Sigmoid colon (tissue), 7 donors: ENCODE data around the gene RELB. TPM values are rescaled to one million over a fixed set of nuclear protein-coding genes. Genes with fewer than 3 reads are reported as not detected.
A peak's percentile ranks its signal among the peaks of the same experiment; 100 is the strongest.

Source experiments
- DNase-seq: peaks from one replicate; pipeline ENCODE4 v3.0.0-alpha.2; 2019
- H3K27ac ChIP-seq, 4 donors: fragments of 200-600 bp; sonication (generic); one replicate each; pipeline ENCODE4 v1.5.1; 2016 to 2019; ENCODE audit warnings: mild to moderate bottlenecking in 1 of 4
- H3K27me3 ChIP-seq, 3 donors: fragments of 200-600 bp; sonication (generic); one replicate each; pipeline ENCODE4 v1.5.1; 2019; ENCODE audit warnings: mild to moderate bottlenecking in 1 of 3
- H3K36me3 ChIP-seq, 4 donors: fragments of 200-600 bp; sonication (generic); one replicate each; pipeline ENCODE4 v1.5.1; 2016 to 2019
- H3K4me1 ChIP-seq, 4 donors: fragments of 200-600 bp; sonication (generic); one replicate each; pipeline ENCODE4 v1.5.1; 2017 to 2019
- H3K4me3 ChIP-seq, 4 donors: fragments of 200-600 bp; sonication (generic); one replicate each; pipeline ENCODE4 v1.5.1; 2017 to 2019; ENCODE audit warnings: mild to moderate bottlenecking in 2 of 4, moderate library complexity in 1 of 4
- H3K9me3 ChIP-seq, 4 donors: fragments of 200-600 bp in 3 of 4; sonication (generic) in 3 of 4; one replicate each; pipeline versions ENCODE4 v1.5.1 to v1.6.1; 2013 to 2019
- CTCF ChIP-seq, 4 experiments: fragments of 450-650 bp in 3 of 4; fragments of 200-600 bp in 1 of 4; IDR thresholded peaks; one replicate each; pipeline ENCODE4 v1.5.1; 2016 to 2019; ENCODE audit warnings: antibody characterized with exemption in 4 of 4, mild to moderate bottlenecking in 3 of 4, moderate library complexity in 2 of 4
- EP300 ChIP-seq, 4 donors: sonication (generic); formaldehyde crosslinking; IDR thresholded peaks; one replicate each; pipeline ENCODE4 v1.6.1; 2017; ENCODE audit warnings: antibody characterized with exemption in 4 of 4
- POLR2A ChIP-seq, 2 donors: fragments of 450-650 bp; IDR thresholded peaks; one replicate each; pipeline ENCODE4 v1.6.1; 2016; ENCODE audit warnings: antibody characterized with exemption in 2 of 2, mild to moderate bottlenecking in 2 of 2, moderate library complexity in 2 of 2
- POLR2AphosphoS5 ChIP-seq, 4 donors: sonication (generic); formaldehyde crosslinking; IDR thresholded peaks; one replicate each; pipeline ENCODE4 v1.6.1; 2017; ENCODE audit warnings: antibody characterized with exemption in 4 of 4
- WGBS, 2 donors: extraction: QIAGEN DNeasy Blood & Tissue Kit; methylation state at CpG; one replicate each; pipeline ENCODE4 v1.1.7; 2013; 5-methylcytosine and 5-hydroxymethylcytosine counted together
- intact Hi-C: fragments of 100-400 bp; cut with DNase I; formaldehyde crosslinking; loops from one replicate; pipeline ENCODE4 v1.15.1; 2023
- polyA plus RNA-seq, 3 donors: library from polyadenylated mRNA; stranded (reverse); fragments of 200-250 nt; gene quantifications; one replicate each; pipeline ENCODE4 v1.2.3, GENCODE V29; 2013
- total RNA-seq, 4 donors: library from RNA; depleted of rRNA; stranded (reverse); fragments of >200 nt; gene quantifications; one replicate each; pipeline ENCODE4 v1.1.0, GENCODE V29; 2016
- donor health status: healthy with polysubstance abuse.
- donor health status: Bipolar disorder and iron deficiency.
- donor health status: healthy.

Gene RELB
- total and polyA plus RNA-seq, 7 donors = 3.2 to 50.2 (median 16.7) TPM

DNA sequence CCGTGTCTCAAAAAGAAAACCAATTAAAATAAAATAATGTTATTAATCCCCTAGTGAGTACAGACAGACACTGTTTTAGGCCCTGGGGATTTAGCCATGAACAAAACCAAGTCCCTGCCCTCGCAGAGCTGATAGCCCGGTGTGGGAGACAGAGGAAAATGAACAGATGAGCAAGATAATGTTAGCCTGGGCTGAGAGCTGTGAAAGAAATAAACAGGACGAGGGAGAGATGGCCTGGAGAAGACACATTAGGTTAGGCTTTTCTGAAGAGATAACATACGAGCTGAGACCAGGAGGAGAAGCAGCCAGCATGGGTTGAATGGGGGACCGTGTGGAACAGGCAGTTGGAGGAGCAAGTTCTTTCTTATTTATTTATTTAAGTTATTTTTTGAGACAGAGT lies 9.0 kb downstream of the RELB start:
- Histone ChIP-seq H3K27ac (no peak overlapping the region), H3K27me3 (no peaks in the 10 kb centered on the region), H3K36me3 (peaks cover 0 to 47% (median 0%) of the 10 kb centered on the region in 4 donors), H3K4me1 (no peaks in the 10 kb centered on the region), H3K9me3 (no peaks in the 10 kb centered on the region), H3K4me3 (no peak overlapping the region)
- TF ChIP-seq CTCF (IDR thresholded peaks at IDR 0.05) = no peak
- no peak for TF ChIP-seq POLR2AphosphoS5 (IDR thresholded peaks at IDR 0.05)
- no peak for TF ChIP-seq POLR2A (IDR thresholded peaks at IDR 0.05)
- TF ChIP-seq EP300 (IDR thresholded peaks at IDR 0.05) = no peak
- intact Hi-C loops = loop anchor here (10.0 kb wide), 1 partner anchor 244 kb away; the partner anchor contains the start of gene MARK4
- WGBS, 2 donors = 78 to 82% methylated on average over 6 of the region's 6 CpGs
- no peak for DNase-seq

DNA sequence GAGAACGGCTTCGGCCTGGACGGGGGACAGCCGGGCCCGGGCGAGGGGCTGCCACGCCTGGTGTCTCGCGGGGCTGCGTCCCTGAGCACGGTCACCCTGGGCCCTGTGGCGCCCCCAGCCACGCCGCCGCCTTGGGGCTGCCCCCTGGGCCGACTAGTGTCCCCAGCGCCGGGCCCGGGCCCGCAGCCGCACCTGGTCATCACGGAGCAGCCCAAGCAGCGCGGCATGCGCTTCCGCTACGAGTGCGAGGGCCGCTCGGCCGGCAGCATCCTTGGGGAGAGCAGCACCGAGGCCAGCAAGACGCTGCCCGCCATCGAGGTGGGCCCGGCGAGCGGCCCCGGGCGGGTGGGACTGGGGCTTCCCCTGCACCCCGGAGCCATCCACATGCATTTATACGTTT lies 10.7 kb downstream of the RELB start:
- peaks cover 0 to 4% (median 3%) of the 10 kb centered on the region in 4 donors for H3K4me1 ChIP-seq
- 97% methylated on average over 42 of the region's 42 CpGs for WGBS, 2 donors
- H3K36me3 ChIP-seq = peaks cover 0 to 49% (median 0%) of the 10 kb centered on the region in 4 donors
- no peak overlapping the region for H3K27ac ChIP-seq
- intact Hi-C loops = loop anchor here (10.0 kb wide), 1 partner anchor 243 kb away; the partner anchor contains the start of gene MARK4
- no peaks in the 10 kb centered on the region for H3K27me3 ChIP-seq
- no peak overlapping the region for H3K4me3 ChIP-seq
- H3K9me3 ChIP-seq = no peaks in the 10 kb centered on the region
- no peak for TF ChIP-seq CTCF (IDR thresholded peaks at IDR 0.05)
- no peak for TF ChIP-seq EP300 (IDR thresholded peaks at IDR 0.05)
- TF ChIP-seq POLR2A (IDR thresholded peaks at IDR 0.05) = no peak
- no peak for TF ChIP-seq POLR2AphosphoS5 (IDR thresholded peaks at IDR 0.05)
- no peak for DNase-seq

DNA sequence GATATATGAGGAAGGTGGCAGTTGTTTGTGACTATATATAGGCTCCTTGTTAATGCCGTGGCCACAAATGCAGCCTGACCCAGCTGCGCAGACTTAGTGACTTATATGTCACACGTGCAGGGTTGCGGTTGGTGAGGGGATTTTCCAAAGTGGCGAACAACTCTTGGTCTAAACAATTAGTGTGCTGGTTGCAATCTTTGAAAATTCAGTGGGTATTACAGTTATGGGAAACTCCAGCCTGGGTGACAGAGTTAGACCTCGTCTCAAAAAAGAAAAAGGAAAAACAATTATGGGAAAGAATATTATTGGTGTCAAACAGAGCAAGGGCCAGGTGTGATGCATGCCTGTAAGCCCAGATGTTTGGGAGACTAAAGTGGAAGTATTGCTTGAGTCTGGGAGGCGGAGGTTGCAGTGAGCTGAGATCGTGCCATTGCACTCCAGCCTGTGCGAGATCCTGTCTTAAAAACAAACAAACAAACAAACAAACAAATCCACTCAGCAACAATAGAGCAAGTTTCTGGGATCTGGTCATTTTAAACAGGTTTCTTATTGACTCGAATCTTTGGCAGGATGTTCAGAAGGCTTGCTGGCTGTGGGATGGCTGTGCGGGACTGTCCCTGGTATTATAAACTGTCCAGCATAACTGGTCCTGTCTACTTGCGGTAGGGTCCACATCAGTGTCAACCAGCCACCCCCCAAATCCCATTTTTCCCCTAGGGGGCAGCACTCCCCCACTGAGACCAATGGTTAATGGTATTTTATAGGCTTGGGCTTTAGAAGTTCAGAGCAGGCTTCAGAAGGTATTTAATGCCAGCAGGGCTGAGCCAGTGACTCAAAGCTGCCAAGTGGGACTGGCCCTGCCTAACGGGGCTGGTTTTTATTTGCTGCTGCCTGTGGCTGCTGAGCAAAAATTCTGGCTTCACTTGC lies 15.4 kb downstream of the RELB start:
- peak overlapping the region in 3 of 4 donors; percentile 25 to 34 (median 33) for H3K27ac ChIP-seq
- DNase-seq = peak; percentile 83
- WGBS, 2 donors = 57 to 59% methylated on average over 13 of the region's 13 CpGs
- no peak overlapping the region for H3K4me3 ChIP-seq
- H3K27me3 ChIP-seq = no peaks in the 10 kb centered on the region
- intact Hi-C loops = loop anchor here (2.0 to 10.0 kb wide), 3 partner anchors 161 to 322 kb away; partner anchors contain the start of genes BLOC1S3, MARK4 and TRAPPC6A
- peaks cover 0 to 11% (median 9%) of the 10 kb centered on the region in 4 donors for H3K4me1 ChIP-seq
- no peaks in the 10 kb centered on the region for H3K9me3 ChIP-seq
- no peak for TF ChIP-seq EP300 (IDR thresholded peaks at IDR 0.05)
- peak; percentile 53 to 60 (median 56) for TF ChIP-seq CTCF (IDR thresholded peaks at IDR 0.05)
- no peak for TF ChIP-seq POLR2A (IDR thresholded peaks at IDR 0.05)
- peak in 1 of 4 donors; percentile 35 for TF ChIP-seq POLR2AphosphoS5 (IDR thresholded peaks at IDR 0.05)
- H3K36me3 ChIP-seq = peaks cover 0 to 36% (median 0%) of the 10 kb centered on the region in 4 donors

DNA sequence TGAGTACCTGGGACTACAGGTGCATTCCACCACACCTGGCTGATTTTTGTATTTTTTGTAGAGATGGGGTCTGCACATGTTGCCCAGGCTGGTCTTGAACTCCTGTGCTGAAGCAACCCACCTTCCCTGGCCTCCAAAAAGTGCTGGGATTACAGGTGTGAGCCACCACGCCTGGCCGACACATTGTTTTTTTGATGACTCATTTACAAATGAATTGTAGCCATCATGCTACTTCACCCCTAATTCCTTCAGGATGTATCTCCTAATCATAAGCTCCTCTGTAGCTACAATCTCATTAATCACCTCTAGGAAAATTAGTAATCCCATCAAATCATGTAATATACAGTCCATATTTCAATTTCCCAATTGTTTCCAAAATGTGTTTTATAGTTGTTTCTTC lies 17.9 kb downstream of the RELB start:
- Histone ChIP-seq H3K27ac (no peak overlapping the region), H3K4me1 (peaks cover 0 to 11% (median 9%) of the 10 kb centered on the region in 4 donors), H3K36me3 (peaks cover 0 to 11% (median 0%) of the 10 kb centered on the region in 4 donors), H3K9me3 (no peaks in the 10 kb centered on the region), H3K4me3 (no peak overlapping the region), H3K27me3 (no peaks in the 10 kb centered on the region)
- WGBS, 2 donors = 80 to 89% methylated on average over 2 of the region's 2 CpGs
- DNase-seq = no peak
- no peak for TF ChIP-seq POLR2AphosphoS5 (IDR thresholded peaks at IDR 0.05)
- TF ChIP-seq EP300 (IDR thresholded peaks at IDR 0.05) = no peak
- no peak for TF ChIP-seq POLR2A (IDR thresholded peaks at IDR 0.05)
- TF ChIP-seq CTCF (IDR thresholded peaks at IDR 0.05) = no peak
- intact Hi-C loops = loop anchor here (5.0 to 10.0 kb wide), 2 partner anchors 158 to 236 kb away; partner anchors contain the start of genes BLOC1S3, MARK4 and TRAPPC6A
